Measurements from ENCODE around the gene F13A1.
"Not testable (repeated sequence)": the region's sequence is repeated elsewhere in the genome, so short reads cannot be mapped to it uniquely, and the experiment has no call there.

The F13A1 gene

GRCh38 chr6:6314596-6314995, 5.9 kb downstream of the F13A1 start:
- POLR2A ChIA-PET, result no interaction called here
- CTCF ChIA-PET, result interaction anchor here (1.6 kb wide), 1 partner anchor 15 kb away, joined by 4 read pairs; no protein-coding TSS in a partner anchor
- DNase-seq (ENCODE audit: low read depth, low spot score), result no peak
- no peak for TF ChIP-seq CTCF (IDR thresholded peaks at IDR 0.05; ENCODE audit: insufficient read depth, low read length, missing control alignments)
- H3K4me3 ChIP-seq (ENCODE audit: low read depth, low read length), result no peak overlapping the region

- CTCF ChIA-PET, result no interaction called here
- POLR2A ChIA-PET, result no interaction called here
Measured at GRCh38 chr6:6312901-6313441, 7.5 kb downstream of the F13A1 start.

GRCh38 chr6:6305575-6305974, 14.9 kb downstream of the F13A1 start:
- ChIA-PET CTCF (no interaction called here), POLR2A (no interaction called here)
- no peak for DNase-seq (ENCODE audit: low read depth, low spot score)
- H3K4me3 ChIP-seq (ENCODE audit: low read depth, low read length), result no peak overlapping the region
- TF ChIP-seq CTCF (IDR thresholded peaks at IDR 0.05; ENCODE audit: insufficient read depth, low read length, missing control alignments), result no peak

More at GRCh38 chr6:6312901-6313441, 7.5 kb downstream of the F13A1 start:
- no peak for DNase-seq (ENCODE audit: low read depth, low spot score)
- no peak overlapping the region for H3K4me3 ChIP-seq (ENCODE audit: low read depth, low read length)
- TF ChIP-seq CTCF (IDR thresholded peaks at IDR 0.05; ENCODE audit: insufficient read depth, low read length, missing control alignments), result no peak

GRCh38 chr6:6300383-6300782, 20.1 kb downstream of the F13A1 start:
- CTCF ChIA-PET; POLR2A ChIA-PET; DNase-seq (ENCODE audit: low read depth, low spot score); H3K4me3 ChIP-seq (ENCODE audit: low read depth, low read length): not testable (repeated sequence)

GRCh38 chr6:6293317-6293716, 27.1 kb downstream of the F13A1 start:
- DNase-seq (ENCODE audit: low read depth, low spot score), result no peak
- no peak for TF ChIP-seq CTCF (IDR thresholded peaks at IDR 0.05; ENCODE audit: insufficient read depth, low read length, missing control alignments)
- ChIA-PET CTCF (no interaction called here), POLR2A (no interaction called here)
- H3K4me3 ChIP-seq (ENCODE audit: low read depth, low read length), result no peak overlapping the region

GRCh38 chr6:6287415-6287814, 33.0 kb downstream of the F13A1 start:
- TF ChIP-seq CTCF (IDR thresholded peaks at IDR 0.05; ENCODE audit: insufficient read depth, low read length, missing control alignments), result no peak
- POLR2A ChIA-PET, result no interaction called here
- DNase-seq (ENCODE audit: low read depth, low spot score), result no peak
- CTCF ChIA-PET, result no interaction called here
- no peak overlapping the region for H3K4me3 ChIP-seq (ENCODE audit: low read depth, low read length)

- CTCF ChIA-PET, result no interaction called here
- TF ChIP-seq CTCF (IDR thresholded peaks at IDR 0.05; ENCODE audit: insufficient read depth, low read length, missing control alignments), result no peak
- no peak overlapping the region for H3K4me3 ChIP-seq (ENCODE audit: low read depth, low read length)
Measured at GRCh38 chr6:6285679-6286078, 34.8 kb downstream of the F13A1 start.

More at GRCh38 chr6:6285679-6286078, 34.8 kb downstream of the F13A1 start:
- POLR2A ChIA-PET, result no interaction called here
- DNase-seq (ENCODE audit: low read depth, low spot score), result no peak

Data from AG04449 (cell line).